GM18519 (cell line): ENCODE data around the gene LRCH1.

Experiments
- ATAC-seq: cut with Tn5 transposase; IDR thresholded peaks from one replicate; pipeline ENCODE4 v1.9.1; 2021; ENCODE audit warnings: mild to moderate bottlenecking, moderate library complexity; ENCODE audit not compliant: unreplicated experiment, low FRiP score

LRCH1 gene

GRCh38 chr13:46655377-46656180 lies 102.6 kb downstream of the LRCH1 start:
- ATAC-seq, result no peak

DNA sequence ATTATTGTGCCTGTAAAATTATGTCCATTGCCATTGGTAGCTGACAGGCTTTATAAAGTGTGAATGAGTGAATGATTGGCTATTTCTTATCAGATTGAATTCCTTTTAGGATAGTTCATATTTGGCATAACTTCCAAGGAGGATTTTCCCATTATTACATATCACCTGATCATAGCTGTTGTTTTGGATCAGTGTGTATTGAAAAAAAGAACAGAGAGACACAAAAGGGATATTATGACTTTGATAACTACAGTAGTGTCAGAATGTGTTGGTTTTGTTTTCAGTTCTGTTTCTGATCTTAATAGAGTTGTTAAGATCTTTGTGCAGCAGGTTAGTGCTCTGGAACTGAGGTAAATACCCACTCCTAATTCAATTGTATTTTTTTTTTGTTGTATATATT lies 103.8 kb downstream of the LRCH1 start:
- ATAC-seq, result peak; percentile 83

DNA sequence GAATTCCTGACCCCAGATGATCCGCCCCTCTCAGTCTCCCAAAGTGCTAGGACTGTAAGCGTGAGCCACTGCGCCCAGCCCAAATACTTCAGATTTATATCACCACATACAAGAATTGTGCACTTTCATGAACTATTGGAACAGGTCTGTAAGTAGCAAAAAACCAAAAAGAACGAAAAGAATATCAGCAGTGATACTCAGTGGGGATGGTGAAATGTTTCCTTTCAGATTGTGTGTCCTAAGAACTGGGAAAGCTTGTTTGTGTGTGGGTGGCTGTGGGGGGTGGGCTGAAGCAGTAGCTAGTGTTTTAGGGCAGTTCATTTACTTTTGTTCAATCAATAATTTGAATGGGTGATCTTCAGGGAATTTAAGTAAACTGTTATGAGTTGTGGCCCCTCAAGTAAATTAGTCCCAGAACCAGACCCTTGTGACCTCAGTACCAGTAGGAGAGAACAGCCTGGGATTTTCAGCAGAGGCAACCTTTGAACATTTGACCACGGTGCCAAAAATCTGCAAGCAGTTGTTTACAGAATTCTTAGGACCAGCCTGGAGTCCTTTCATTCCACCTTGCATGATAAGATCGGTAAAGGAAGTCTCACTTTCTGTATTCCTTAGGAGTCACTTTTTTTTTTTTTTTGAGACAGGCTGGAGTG lies 106.6 kb downstream of the LRCH1 start:
- no peak for ATAC-seq

DNA sequence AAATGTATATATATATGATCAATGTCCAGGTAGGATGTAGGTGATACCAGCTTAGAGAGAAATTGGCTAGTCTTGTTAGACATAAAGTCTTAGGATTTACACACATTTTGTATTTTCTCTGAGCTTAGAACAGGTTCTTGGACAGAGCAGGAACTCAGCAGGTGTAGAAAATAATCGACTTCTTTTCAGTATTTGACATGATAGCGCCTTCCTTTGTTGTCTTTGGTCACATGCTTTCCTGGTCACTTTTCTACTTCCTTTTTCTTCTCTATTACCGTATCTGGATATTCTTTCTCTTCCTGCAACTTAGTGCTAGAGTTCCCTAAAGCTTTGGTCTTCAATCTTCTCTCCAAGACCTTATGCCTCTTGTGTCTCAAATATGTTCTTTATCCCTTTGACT lies 107.4 kb downstream of the LRCH1 start:
- no peak for ATAC-seq

DNA sequence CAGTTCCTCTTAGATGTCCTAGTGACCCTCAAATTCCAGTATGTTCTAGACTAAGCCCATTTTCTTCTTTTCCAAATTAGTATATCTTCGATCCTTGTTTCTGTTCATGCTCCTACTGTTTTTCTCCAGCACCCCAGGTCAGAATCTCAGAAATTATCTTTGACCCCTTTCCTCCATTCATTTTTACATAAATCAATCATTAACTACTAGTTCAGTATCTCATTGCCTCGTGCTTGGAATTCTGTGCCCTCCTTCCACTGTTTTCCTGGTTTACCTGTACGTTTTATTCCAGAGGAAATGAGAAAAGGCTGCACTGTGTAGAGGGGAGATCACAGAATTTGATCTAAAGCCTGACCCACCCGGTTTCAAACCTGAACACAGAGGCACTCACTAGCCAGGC lies 107.9 kb downstream of the LRCH1 start:
- no peak for ATAC-seq

DNA sequence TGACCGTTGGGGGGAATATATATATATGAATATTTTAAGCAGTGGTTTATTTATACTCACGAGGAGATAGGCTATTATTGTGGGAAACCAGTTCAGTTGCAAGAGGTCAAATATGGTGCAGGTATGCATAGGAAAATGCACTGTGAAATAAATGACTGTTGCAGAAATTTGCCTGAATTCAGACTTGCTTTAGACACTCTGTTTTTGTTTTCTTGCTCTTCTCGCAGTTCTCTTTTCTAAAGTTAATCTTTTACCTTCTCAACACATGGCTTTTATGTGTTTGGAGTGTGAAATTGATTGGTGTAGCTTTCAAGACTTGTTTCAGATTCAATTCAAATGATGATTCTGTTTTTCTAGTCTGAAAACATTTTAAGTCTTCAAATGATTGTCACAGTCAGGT lies 109.7 kb downstream of the LRCH1 start:
- ATAC-seq, result no peak

GRCh38 chr13:46663206-46664037 lies 110.5 kb downstream of the LRCH1 start:
- ATAC-seq, result no peak

- no peak for ATAC-seq
These were observed 111.2 kb downstream of the LRCH1 start for GRCh38 chr13:46664195-46664594.

GRCh38 chr13:46665248-46665632 lies 112.3 kb downstream of the LRCH1 start:
- ATAC-seq, result no peak

DNA sequence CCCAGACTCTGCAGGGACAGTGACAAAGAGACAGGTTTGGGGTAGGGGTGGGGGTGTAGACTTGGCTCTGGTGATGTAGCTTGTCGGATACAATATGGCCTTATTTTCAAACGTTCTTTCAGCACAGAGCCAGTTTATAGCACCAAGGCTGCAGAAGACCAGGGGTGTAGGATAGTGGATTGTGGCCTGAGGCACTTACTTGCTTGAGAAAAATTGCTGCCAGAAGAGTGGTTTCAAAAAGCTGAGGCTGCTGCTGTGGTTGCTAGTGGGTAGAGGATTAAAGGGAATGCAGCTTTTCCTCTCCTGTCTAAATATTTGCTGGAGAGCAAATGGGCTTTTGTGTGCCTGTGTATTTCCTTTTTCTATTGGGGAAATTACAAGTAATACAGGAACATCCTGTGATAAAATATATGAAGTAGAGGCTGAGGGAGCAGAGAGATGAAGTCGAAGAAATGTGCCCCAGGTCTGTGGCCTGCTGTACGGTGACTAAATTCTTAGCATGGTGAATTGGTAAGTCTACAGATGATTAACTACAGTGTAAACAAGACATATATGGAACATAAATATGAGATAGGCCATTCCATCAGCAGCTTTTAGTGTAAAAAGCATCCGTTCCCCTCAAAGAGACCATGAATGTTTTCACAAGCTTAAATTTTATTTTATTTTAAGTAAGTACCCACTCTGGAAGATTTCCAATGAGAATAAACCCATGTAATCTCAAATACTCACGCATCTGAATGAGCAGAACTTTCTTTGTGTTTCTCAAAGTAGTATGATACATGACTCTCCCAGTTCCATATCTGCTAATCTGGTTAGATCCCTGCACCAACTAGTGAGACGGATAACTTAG lies 112.9 kb downstream of the LRCH1 start:
- ATAC-seq, result no peak

GRCh38 chr13:46666727-46667456 lies 113.9 kb downstream of the LRCH1 start:
- ATAC-seq, result no peak

GRCh38 chr13:46667687-46668281 lies 114.8 kb downstream of the LRCH1 start:
- no peak for ATAC-seq

- ATAC-seq, result no peak
These were observed 115.3 kb downstream of the LRCH1 start for GRCh38 chr13:46668302-46668720.

GRCh38 chr13:46668931-46669525 lies 116.1 kb downstream of the LRCH1 start:
- no peak for ATAC-seq

- ATAC-seq, result no peak
These were observed 119.5 kb downstream of the LRCH1 start for GRCh38 chr13:46672338-46673090.

- ATAC-seq, result no peak
These were observed 122.0 kb downstream of the LRCH1 start for GRCh38 chr13:46675016-46675415.

GRCh38 chr13:46676378-46676725 lies 123.4 kb downstream of the LRCH1 start:
- no peak for ATAC-seq

DNA sequence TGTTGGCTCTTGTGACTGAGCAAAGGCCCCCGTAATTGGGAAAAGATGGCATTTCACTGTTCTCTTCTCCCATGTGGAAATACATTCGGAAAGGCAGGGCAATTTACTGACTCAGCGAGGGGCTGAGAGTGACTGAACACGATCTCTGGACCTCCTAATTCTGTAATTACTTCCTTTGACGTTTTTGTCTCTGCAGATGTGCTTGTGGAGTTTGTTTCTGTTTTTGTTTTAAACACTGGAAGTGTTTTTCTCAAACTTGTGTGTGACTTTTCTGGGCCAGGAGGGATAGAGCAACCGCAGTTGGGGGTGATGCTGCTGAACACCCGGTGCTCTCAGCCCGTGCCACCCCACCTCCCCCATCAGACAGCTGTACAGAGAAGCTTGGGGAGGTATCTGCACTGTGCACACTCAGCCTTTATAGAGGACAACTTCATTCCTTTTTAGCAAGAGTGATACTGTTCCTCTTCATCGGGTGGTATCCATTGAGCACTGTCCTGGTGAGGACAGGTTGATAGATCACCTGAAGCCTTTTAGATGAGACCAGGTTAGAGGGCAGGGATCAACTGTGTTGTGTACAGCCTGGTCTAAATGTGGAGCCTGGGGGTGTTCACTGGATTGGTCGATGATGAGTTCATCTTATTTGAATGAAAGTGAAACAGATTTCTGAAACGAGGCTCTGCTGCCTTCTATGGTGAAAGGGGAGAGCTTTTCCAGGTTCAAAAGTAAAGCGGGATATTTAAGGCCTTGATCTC lies 126.6 kb downstream of the LRCH1 start:
- peak; percentile 73 for ATAC-seq
